Measurements from ENCODE around the gene ACP1. TPM values are rescaled to one million over a fixed set of nuclear protein-coding genes. Genes with fewer than 3 reads are reported as not detected.

ACP1 gene
- total and polyA plus RNA-seq, 2 of the 8 experiments (the other 6 are each of a cell fraction or from before 2014, with no cell fraction given), result 115 to 155 TPM

DNA sequence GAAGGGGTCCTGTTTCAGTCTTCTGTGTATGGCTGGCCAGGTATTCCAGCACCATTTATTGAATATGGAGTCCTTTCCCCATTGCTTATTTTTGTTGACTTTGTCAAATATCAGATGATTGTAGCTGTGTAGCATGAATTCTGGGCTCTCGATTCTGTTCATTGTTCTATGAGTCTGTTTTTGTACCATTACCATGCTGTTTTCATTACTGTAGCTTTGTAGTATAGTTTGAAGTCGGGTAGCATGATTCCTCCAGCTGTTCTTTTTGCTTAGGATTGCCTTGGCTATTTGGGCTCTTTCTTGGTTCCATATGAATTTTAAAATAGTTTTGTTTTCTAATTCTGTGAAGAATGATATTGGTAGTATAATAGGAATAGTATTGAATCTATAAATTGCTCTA, 6.9 kb upstream of the ACP1 start:
- ChIA-PET POLR2A (ENCODE audit: partially characterized antibody) (interaction anchor here (1.0 kb wide), 1 partner anchor 17 kb away, joined by 3 read pairs; no protein-coding TSS in a partner anchor), CTCF (ENCODE audit: partially characterized antibody) (interaction anchor here (1.4 to 2.1 kb wide), 4 partner anchors 14 to 32 kb away, joined by 3 to 9 read pairs (median 4); no protein-coding TSS in a partner anchor)
- H3K18ac ChIP-seq (ENCODE audit: extremely low read depth, low read length), result no peak overlapping the region
- H2BK15ac ChIP-seq (ENCODE audit: low read length), result no peak overlapping the region
- no peak overlapping the region for H2BK120ac ChIP-seq (replicated peaks; ENCODE audit: low read depth, low read length)
- WGBS, 2 experiments (ENCODE audit: extremely low coverage in 1 of 2, insufficient coverage in 1 of 2, insufficient read length in 1 of 2, insufficient replicate concordance in 2 of 2, low coverage in 1 of 2, low lambda C conversion rate in 2 of 2, missing lambda C conversion rate in 1 of 2), result 97% methylated on average over 2 of the region's 2 CpGs; no CpG with 5 or more reads in 1 of the 2 experiments
- no peak overlapping the region for H3K4ac ChIP-seq (replicated peaks; ENCODE audit: insufficient read length, low read depth, low read length)
- FAIRE-seq (no peak), DNase-seq (ENCODE audit: low read depth in 1 of 2, low spot score in 2 of 2) (no peak)
- peaks cover 0 to 18% (median 0%) of the 10 kb centered on the region in 4 experiments; a peak in 3 of 8 replicates for H3K36me3 ChIP-seq (ENCODE audit: control insufficient read depth in 2 of 4, insufficient read depth in 4 of 4, low read length in 3 of 4)
- H3K4me3 ChIP-seq (ENCODE audit: extremely low read depth in 1 of 4, insufficient read depth in 2 of 4, low read depth in 3 of 4, low read length in 4 of 4), result no peak overlapping the region
- H2BK12ac ChIP-seq (ENCODE audit: low read depth, low read length), result no peak overlapping the region
- H4K91ac ChIP-seq (replicated peaks; ENCODE audit: insufficient read length, low read length), result no peak overlapping the region
- H3K79me1 ChIP-seq (ENCODE audit: low read depth, low read length), result no peaks in the 10 kb centered on the region
- peaks cover 0 to under 1% (median 0%) of the 10 kb centered on the region in 4 experiments; a peak in 3 of 7 replicates for H3K27me3 ChIP-seq (replicated peaks in 1 of 4; ENCODE audit: control insufficient read depth in 3 of 4, extremely low read depth in 1 of 4, insufficient read depth in 3 of 4, low read length in 3 of 4)
- H3K56ac ChIP-seq (replicated peaks; ENCODE audit: insufficient read length, low read depth, low read length), result no peak overlapping the region
- H4K8ac ChIP-seq (ENCODE audit: extremely low read depth, insufficient read depth, low read length), result no peak overlapping the region
- H3K23me2 ChIP-seq (ENCODE audit: low read depth, low read length), result no peaks in the 10 kb centered on the region
- H3K9ac ChIP-seq (replicated peaks in 1 of 4; ENCODE audit: extremely low read depth in 1 of 4, low read depth in 3 of 4, low read length in 3 of 4), result no peak overlapping the region
- H3K23ac ChIP-seq (ENCODE audit: insufficient read length), result no peak overlapping the region
- H3K27ac ChIP-seq (ENCODE audit: low read depth, low read length), result no peak overlapping the region
- no peak overlapping the region for H2AFZ ChIP-seq (ENCODE audit: low read length)
- H2BK20ac ChIP-seq (ENCODE audit: low read length), result no peak overlapping the region
- peaks cover 11 to 12% of the 10 kb centered on the region in 2 experiments for H3K9me3 ChIP-seq (ENCODE audit: insufficient read depth in 2 of 2, low read depth in 1 of 2, low read length in 1 of 2)
- no peak overlapping the region for H3K14ac ChIP-seq (ENCODE audit: insufficient read length)
- H3K79me2 ChIP-seq (ENCODE audit: control insufficient read depth in 1 of 2, insufficient read depth in 2 of 2, low read length in 2 of 2), result peaks cover 0 to 22% of the 10 kb centered on the region in 2 experiments; a peak in 2 of 4 replicates
- no peak overlapping the region for H2AK5ac ChIP-seq (ENCODE audit: low read depth, low read length)
- H4K20me1 ChIP-seq (replicated peaks in 1 of 2; ENCODE audit: control insufficient read depth in 1 of 2, insufficient read depth in 2 of 2, low read length in 2 of 2), result peaks cover 0 to 5% of the 10 kb centered on the region in 2 experiments
- no peak overlapping the region for H2BK5ac ChIP-seq (ENCODE audit: low read depth, low read length)
- H3K4me2 ChIP-seq (ENCODE audit: insufficient read depth in 1 of 2, low read depth in 2 of 2, low read length in 2 of 2), result no peak overlapping the region
- no peak overlapping the region for H4K5ac ChIP-seq (ENCODE audit: insufficient read length, low read depth, low read length)
- H3K4me1 ChIP-seq (replicated peaks in 1 of 4; ENCODE audit: control insufficient read depth in 3 of 4, insufficient read depth in 4 of 4, low read length in 3 of 4), result peaks cover 0 to 5% (median 1%) of the 10 kb centered on the region in 4 experiments; a peak in 2 of 7 replicates
- TF ChIP-seq SP4 (IDR thresholded peaks at IDR 0.05; ENCODE audit: low read length) (no peak), RNF2 (IDR thresholded peaks at IDR 0.05; ENCODE audit: borderline replicate concordance, low read depth, low read length, missing control alignments, poor library complexity, severe bottlenecking) (no peak), SUZ12 (IDR thresholded peaks at IDR 0.05; ENCODE audit: low read length) (no peak), SRF (IDR thresholded peaks at IDR 0.05; ENCODE audit: low read depth, low read length) (no peak), BACH1 (IDR thresholded peaks at IDR 0.05; ENCODE audit: low read length) (no peak), RFX5 (IDR thresholded peaks at IDR 0.05; ENCODE audit: borderline replicate concordance, low read depth, low read length) (no peak), KDM1A (IDR thresholded peaks at IDR 0.05; ENCODE audit: borderline replicate concordance, low read length) (no peak), EP300 (IDR thresholded peaks at IDR 0.05; ENCODE audit: borderline replicate concordance in 1 of 2, low read depth in 2 of 2, low read length in 2 of 2) (no peak), BRCA1 (IDR thresholded peaks at IDR 0.05; ENCODE audit: low read depth, low read length) (no peak), POLR2AphosphoS5 (IDR thresholded peaks at IDR 0.05; ENCODE audit: low read depth, low read length) (no peak), CBX8 (IDR thresholded peaks at IDR 0.05; ENCODE audit: borderline replicate concordance, low read depth, low read length) (no peak)

All from H1 (cell line).